ENCODE measurements around the gene BMP2K.
A peak's percentile ranks its signal among the peaks of the same experiment; 100 is the strongest.
"Not testable (repeated sequence)": the region's sequence is repeated elsewhere in the genome, so short reads cannot be mapped to it uniquely, and the experiment has no call there.

Gene BMP2K

DNA sequence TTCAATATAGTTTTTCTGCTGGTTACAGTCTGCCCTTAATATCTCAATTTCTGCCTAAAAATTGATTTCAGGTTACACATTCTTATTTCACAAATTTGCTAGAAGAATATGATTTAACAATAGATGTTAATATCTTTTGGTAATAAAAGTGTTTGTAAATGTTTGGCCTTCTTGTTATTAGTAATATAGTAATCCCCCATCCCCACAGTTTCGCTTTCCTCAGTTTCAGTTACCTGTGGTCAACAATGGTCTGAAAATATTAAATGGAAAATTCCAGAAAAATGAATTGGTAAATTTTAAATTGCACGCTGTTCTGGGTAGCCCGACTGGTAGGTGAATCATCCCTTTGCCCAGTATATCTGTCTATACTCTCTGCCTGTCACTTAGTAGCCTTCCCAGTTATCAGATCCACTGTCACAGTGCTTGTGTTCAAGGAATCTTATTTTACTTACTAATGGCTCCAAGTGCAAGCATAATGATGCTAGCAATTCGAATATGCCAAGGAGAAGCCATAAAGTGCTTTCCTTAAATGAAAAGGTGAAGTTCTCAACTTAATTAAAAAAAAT is 3.5 kb upstream of the BMP2K start:
- FAIRE-seq: no peak

DNA sequence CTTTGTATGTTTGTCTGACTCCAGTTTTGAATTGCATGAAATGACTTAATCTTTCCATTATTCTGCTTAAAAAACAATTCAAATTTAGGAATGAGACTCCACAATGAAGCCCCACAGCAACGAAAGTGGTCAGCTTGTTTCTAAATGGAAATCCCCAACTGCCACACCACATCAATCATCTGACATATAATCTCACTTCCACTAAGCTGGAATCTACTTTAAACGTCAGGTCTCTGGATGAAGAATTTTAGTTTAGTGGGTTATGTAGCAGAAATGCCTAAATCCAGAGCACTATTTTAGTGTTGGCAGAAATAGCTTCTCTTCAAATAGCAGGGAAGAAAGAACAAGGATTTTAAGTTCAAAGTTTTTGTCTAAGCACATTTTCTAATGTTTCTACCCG is 1.7 kb upstream of the BMP2K start:
- no peak for TF ChIP-seq POLR2A (IDR thresholded peaks at IDR 0.05; ENCODE audit: low read depth, low read length)
- DNase-seq (ENCODE audit: insufficient read length, low spot score) (no peak), FAIRE-seq (no peak)

More for the DNA sequence above, 3.5 kb upstream of the BMP2K start:
- no peak for DNase-seq (ENCODE audit: insufficient read length, low spot score)
- no peak for TF ChIP-seq POLR2A (IDR thresholded peaks at IDR 0.05; ENCODE audit: low read depth, low read length)

DNA sequence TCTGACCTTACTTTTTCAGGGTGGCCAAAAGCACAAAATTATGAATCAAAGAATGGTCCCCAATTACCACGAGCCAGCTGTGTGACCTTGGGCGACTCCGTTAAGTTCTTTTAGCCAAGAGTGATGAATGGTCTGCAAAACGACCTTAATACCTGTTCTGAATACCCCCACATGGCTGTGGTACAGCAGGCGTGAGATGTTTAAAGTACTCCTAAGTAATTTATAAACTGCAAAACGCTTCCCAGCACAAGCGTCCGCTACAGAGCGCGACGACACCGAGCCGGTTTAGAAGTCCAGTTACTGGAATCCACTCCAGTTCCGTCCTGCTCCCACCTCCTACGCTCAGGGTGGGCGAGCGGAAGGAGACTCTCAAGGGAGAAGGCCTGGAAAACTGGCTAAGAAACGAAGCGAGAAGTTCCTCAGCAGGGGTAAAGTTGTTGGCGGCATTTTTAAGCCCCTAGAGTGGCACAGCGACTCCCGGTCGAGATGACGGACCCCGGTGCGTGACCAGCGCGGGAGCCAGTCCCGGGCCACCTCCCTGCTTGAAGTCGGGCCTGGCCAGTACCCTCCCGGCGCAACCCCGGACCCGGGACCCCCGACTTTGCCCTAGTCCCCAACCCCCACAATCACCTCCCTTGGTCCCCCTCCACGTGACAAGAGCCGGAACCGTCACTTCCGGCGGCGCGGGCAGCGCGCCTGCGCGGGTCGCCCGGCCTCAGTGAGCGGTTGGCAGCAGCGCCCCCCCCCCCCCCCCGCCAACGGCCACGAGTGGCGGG is 659 bp upstream of the BMP2K start:
- TF ChIP-seq POLR2A (IDR thresholded peaks at IDR 0.05; ENCODE audit: low read depth, low read length): no peak
- no peak for FAIRE-seq

DNA sequence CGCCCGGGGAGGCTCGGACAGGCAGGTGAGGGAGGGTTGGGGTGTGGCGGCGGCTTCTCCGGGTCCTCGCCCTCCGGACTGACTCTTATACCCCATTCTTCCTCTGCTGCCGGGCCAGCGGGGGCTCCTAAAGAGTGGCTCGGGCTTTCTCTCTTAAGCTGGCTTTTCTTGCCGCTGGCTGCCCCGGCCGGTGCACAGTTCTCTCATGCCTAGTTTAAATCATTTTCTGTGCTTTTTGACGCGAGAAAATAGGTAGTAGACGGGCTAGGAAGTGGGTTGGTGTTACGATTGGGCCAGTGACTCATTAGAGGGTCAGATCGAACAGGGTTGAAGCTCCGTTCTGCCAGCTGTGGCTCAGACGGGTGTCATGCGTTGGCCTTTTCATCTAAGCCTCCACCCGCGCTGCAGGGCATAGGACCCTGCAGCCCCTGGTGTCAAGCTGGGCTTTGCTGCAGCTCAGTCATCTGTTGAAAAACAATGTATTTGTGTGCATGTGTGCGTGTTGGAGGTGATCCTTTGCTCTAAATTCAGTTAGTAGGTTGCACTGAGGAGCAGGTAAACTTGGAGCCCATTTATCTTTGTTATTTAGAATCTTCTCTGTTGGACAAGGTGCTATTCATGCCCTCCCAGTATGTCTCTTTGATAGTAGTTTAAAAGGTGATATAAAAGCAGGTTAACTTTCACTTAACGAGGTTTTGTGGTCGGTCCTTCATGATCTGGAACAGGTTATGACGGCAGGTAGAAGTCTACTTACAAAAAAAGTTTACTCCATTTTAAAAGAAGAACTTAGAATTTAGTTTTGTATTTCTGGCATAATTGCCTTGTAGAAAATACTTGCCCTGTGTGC is 802 bp downstream of the BMP2K start:
- DNase-seq (ENCODE audit: insufficient read length, low spot score) (peak; percentile 58), FAIRE-seq (peak; percentile 66)
- TF ChIP-seq POLR2A (IDR thresholded peaks at IDR 0.05; ENCODE audit: low read depth, low read length): no peak

More for the DNA sequence above, 659 bp upstream of the BMP2K start:
- DNase-seq (ENCODE audit: insufficient read length, low spot score): peak; percentile 44

DNA sequence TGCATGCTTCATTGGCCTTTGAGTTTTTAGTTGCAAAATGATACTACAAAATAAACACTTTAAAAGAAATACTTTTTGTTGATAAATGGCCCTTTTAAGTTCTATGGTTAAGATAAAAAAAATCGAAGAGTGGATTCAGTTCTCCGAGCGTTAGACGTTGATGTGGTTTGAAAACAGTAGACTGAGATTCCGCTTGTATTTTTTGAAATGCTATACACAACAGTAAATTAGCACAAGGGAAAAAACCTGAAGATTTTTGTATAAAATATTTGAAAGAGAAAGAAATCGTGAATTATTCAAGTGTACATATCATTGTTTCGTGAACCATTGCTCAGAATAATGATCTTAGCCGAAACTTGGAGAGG is 1.4 kb downstream of the BMP2K start:
- no peak for TF ChIP-seq POLR2A (IDR thresholded peaks at IDR 0.05; ENCODE audit: low read depth, low read length)
- no peak for FAIRE-seq

DNA sequence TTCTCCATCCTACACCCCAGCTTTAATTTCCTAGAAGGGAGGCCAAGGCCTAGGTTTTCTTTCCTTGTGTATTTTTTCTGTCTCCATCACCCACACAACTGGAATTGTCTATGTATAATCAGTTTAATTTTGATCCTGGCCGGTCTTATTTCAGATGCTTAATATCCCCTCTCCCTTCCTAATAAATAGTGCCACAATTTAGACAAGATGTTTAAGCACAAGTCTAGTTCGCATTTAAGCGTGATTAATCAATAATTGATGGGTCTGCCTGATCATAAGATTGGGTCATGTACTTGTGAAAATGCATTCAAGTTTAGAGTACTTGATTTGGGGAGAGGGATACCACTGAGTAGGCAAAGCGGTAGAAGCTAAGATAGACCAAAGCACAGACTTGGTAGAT is 2.4 kb downstream of the BMP2K start:
- no peak for TF ChIP-seq POLR2A (IDR thresholded peaks at IDR 0.05; ENCODE audit: low read depth, low read length)
- FAIRE-seq: no peak
- DNase-seq (ENCODE audit: insufficient read length, low spot score): no peak

More for the DNA sequence above, 1.4 kb downstream of the BMP2K start:
- DNase-seq (ENCODE audit: insufficient read length, low spot score): no peak

DNA sequence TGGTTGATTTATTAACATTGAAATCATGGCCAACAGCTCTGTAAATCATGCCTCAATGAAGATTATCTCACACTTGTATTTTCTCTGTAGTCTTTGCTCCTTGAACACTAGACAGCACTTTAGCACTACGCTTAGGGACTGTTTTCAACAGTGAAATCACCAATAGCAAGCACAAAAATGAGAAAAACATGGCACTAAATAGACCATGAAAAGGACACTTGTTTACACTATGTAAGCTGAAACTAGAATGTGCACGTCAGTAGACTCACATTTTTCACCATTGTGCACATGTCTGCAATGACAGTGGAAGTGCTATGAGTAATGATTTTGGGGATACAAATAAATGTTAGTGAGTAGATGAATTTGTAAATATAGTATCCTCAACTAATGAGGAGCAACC is 3.1 kb downstream of the BMP2K start:
- FAIRE-seq (no peak), DNase-seq (ENCODE audit: insufficient read length, low spot score) (no peak)
- TF ChIP-seq POLR2A (IDR thresholded peaks at IDR 0.05; ENCODE audit: low read depth, low read length): no peak

DNA sequence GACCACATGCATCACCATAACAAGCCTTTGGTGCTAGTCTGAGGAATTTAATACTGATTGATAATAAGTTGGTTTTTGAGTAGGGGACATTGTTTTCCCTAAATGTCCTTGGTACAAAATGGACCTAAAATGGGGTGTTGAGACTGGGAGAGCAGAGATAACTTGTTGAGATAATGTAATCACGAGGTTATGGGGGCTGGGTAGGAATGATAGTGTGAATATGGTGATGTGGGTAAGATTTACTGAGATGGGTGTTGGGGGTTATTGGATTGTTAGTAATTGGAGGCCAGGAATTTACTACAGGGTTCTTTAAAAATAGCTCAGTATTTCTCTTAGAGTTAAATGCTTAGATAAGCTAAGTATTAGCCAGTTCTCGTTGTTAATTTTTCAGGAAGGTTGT is 3.9 kb downstream of the BMP2K start:
- no peak for TF ChIP-seq POLR2A (IDR thresholded peaks at IDR 0.05; ENCODE audit: low read depth, low read length)

DNA sequence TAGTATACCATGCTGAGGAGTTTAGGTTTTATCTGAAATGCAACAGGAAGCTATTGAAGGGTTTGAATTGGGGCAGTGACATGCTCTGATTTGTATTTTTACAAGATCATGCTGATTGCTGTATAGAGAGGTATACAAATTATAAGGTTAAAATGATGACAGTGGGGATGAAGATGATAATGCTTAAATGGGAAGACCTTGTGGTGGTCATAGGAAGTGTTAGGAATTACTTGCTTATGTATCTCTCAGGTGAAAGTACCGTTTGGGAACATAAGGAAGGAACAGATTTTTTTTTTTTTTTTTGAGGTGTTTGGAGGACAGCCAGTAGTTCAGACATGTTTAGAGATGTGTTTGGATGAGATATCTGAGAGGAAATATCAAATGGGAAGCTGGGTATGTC is 5.0 kb downstream of the BMP2K start:
- no peak for DNase-seq (ENCODE audit: insufficient read length, low spot score)
- no peak for FAIRE-seq
- no peak for TF ChIP-seq POLR2A (IDR thresholded peaks at IDR 0.05; ENCODE audit: low read depth, low read length)

More for the DNA sequence above, 3.9 kb downstream of the BMP2K start:
- FAIRE-seq: no peak
- DNase-seq (ENCODE audit: insufficient read length, low spot score): no peak

DNA sequence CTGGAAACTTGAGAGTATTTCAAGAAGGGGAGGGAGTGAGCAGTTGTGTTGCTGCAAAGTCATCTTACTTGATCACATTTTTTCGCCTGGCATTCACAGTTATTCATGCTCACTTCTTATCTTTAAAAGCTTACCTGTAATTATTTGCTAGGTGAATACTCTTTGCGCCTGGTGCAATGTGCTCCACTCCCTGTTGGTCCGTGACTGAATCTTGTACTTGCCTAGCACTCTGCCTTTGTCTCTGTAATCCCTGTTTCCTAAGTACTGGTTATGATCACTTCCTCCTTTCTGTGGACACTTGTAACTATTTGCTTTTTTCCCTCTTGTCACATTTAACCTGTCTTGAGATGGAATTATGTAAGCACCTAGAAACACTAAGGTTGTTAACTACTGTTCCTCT is 5.8 kb downstream of the BMP2K start:
- no peak for TF ChIP-seq POLR2A (IDR thresholded peaks at IDR 0.05; ENCODE audit: low read depth, low read length)
- DNase-seq (ENCODE audit: insufficient read length, low spot score) (no peak), FAIRE-seq (no peak)

DNA sequence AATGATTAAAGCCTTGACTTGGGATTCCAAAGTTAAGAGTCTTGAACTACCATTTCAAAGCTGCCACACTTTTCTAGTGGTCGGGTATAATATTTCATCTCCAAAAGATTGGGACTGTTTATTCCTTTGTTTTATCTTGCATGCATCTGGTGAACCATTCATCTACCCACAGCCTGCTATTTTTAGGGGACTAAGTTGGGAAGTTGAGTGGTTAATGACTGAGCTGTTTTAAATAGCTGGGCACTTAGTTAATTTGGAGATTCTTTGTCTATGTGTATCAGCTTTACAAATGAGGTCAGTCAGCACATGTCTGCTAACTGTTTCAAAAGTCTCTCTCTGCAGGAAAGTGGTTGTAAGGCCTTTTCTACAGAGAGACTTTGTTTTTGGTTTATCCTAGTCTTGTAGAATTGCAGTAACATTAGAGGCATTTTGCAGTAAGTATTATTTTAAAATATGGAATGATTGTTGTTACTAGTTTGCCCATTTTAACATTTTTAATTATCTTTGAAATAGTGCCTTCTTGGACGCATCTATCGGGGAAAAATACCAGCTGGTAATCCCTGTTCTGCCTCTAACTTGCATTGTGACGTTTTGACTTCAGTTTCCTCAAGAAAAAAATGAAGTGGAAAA is 8.2 kb downstream of the BMP2K start:
- FAIRE-seq (no peak), DNase-seq (ENCODE audit: insufficient read length, low spot score) (no peak)
- TF ChIP-seq POLR2A (IDR thresholded peaks at IDR 0.05; ENCODE audit: low read depth, low read length): no peak

DNA sequence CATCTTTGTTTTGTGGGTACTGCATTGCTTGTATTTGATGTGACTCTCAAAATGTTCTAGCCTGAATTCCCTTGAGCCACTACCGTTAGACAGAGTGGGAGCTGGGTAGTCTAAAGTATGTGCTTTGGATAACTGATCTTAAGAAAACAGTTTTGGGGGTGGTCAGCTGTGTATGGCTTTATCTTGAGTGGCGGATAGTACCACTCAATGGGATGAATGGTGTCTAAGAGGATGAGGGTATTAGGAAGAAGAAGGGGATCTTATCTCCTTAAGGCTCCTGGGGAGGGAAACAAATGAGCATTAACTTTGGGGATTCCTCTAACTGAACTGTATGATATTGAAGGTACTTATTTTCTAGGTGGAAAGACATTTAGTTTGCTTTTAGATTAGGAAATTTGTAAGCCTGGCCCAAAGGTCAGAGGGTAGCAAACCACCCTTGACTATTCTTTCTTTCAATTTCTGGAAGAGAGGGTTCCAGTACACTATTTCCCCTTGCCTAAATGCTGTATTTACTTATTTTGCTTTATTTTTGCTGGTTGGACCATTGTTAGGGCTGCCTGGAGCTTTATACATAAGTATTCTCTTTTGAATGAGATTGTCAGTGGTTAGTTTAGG is 11.3 kb downstream of the BMP2K start:
- no peak for DNase-seq (ENCODE audit: insufficient read length, low spot score)
- FAIRE-seq: no peak
- TF ChIP-seq POLR2A (IDR thresholded peaks at IDR 0.05; ENCODE audit: low read depth, low read length): no peak

DNA sequence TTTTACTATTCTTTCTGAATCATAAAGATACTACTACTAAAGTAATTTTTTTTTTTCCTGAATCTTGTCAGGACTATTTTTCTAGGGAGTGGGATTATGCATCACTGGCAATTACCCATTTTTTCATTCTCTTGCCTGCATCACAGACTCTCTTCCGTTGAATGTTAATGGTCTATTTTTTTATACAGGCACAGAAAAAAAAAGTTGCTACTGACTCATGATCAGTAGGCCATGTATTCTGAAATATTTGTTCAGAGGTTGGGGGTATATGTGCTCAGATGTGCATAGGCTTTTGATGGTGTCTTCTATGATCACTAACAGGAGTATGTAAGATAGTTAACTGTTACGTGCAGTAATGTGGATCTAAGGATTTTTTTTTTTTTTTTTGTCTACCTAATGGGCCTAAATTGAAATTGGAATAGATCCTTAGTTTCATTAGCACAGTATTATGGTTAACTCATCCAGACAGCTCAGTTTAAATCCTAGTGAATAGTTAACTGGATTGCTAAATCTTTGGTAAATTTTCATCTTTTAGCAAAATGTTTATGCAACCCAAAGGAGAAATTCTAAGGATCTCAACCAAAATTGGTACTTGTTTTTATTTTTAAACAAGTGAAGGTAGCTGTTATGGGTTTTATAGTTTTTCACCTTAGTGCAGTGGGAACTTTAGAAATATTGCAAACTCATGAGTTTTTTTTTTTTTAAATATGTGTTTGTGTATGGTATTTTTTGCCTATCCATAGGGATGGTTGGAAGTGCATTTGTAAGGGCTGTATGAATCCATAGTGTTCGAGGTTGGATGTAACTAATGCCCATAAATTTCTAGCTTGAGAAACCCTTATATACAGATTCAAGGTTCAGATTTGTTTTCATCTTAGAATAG is 12.1 kb downstream of the BMP2K start:
- no peak for TF ChIP-seq POLR2A (IDR thresholded peaks at IDR 0.05; ENCODE audit: low read depth, low read length)
- FAIRE-seq (no peak), DNase-seq (ENCODE audit: insufficient read length, low spot score) (no peak)

DNA sequence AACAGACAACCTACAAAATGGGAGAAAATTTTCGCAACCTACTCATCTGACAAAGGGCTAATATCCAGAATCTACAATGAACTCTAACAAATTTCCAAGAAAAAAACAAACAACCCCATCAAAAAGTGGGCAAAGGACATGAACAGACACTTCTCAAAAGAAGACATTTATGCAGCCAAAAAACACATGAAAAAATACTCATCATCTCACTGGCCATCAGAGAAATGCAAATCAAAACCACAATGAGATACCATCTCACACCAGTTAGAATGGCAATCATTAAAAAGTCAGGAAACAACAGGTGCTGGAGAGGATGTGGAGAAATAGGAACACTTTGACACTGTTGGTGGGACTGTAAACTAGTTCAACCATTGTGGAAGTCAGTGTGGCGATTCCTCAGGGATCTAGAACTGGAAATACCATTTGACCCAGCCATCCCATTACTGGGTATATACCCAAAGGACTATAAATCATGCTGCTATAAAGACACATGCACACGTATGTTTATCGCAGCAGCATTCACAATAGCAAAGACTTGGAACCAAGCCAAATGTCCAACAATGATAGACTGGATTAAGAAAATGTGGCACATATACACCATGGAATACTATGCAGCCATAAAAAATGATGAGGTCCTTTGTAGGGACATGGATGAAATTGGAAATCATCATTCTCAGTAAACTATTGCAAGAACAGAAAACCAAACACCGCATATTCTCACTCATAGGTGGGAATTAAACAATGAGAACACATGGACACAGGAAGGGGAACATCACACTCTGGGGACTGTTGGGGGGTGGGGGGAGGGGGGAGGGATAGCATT is 19.7 kb downstream of the BMP2K start:
- not testable (repeated sequence) for FAIRE-seq; DNase-seq (ENCODE audit: insufficient read length, low spot score)

Data from H54 (cell line).